Heart left ventricle (tissue), 13 donors: ENCODE measurements around the gene TNIK.

Source experiments
- POLR2A ChIP-seq, 2 donors: fragments of 450-650 bp; IDR thresholded peaks; one replicate each; pipeline ENCODE4 v1.6.1; 2017; ENCODE audit warnings: antibody characterized with exemption in 2 of 2, mild to moderate bottlenecking in 2 of 2, moderate library complexity in 2 of 2
- TF ChIP-seq, protein P1 (sequence below), 12 donors: fragments of 200-600 bp; sonication (generic) in 4 of 12; IDR thresholded peaks; one replicate each; pipeline versions ENCODE4 v1.5.0 to v1.8.0; 2018 to 2022; ENCODE audit warnings: antibody characterized with exemption in 12 of 12, mild to moderate bottlenecking in 5 of 12
- donor health status: ischemic (EF 13 %, LVEDD 7.1; RV severe dilation, severe dysfunction).
- donor health status: DM: no; HTN: yes; CAD: no.
- donor health status: DM: no; HTN: no; CAD: no.
- donor health status: ischemic (EF 25% LVEDD 6.9; RV normal size, moderate dysfunction).
- donor health status: ischemic (EF 25% LVEDD 5.7; RV mildly dilated, moderate dysfunction).
- donor health status: ischemic (EF 35%, LVEDD 5.7; RV mildly dilated, moderate dysfunction).
- donor health status: nonischemic (EF 11% LVEDD 7.7; RV severe dilation, severe dysfunction).
- donor health status: DM: yes; HTN: yes; CAD: no.
- donor health status: PGD.
- donor health status: ischemic (EF 29% LVEDD 5.4; RV normal size, mild dysfunction).
- donor health status: nonischemic (EF 23%, LVEDD 6.1; RV moderate dilation, normal function).

GRCh38 chr3:171375666-171376595, 84.3 kb downstream of the TNIK start:
- TF ChIP-seq POLR2A (IDR thresholded peaks at IDR 0.05): no peak
- TF ChIP-seq, protein P1, sequence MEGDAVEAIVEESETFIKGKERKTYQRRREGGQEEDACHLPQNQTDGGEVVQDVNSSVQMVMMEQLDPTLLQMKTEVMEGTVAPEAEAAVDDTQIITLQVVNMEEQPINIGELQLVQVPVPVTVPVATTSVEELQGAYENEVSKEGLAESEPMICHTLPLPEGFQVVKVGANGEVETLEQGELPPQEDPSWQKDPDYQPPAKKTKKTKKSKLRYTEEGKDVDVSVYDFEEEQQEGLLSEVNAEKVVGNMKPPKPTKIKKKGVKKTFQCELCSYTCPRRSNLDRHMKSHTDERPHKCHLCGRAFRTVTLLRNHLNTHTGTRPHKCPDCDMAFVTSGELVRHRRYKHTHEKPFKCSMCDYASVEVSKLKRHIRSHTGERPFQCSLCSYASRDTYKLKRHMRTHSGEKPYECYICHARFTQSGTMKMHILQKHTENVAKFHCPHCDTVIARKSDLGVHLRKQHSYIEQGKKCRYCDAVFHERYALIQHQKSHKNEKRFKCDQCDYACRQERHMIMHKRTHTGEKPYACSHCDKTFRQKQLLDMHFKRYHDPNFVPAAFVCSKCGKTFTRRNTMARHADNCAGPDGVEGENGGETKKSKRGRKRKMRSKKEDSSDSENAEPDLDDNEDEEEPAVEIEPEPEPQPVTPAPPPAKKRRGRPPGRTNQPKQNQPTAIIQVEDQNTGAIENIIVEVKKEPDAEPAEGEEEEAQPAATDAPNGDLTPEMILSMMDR (IDR thresholded peaks at IDR 0.05): no peak
